Stimulated activated CD4-positive, alpha-beta T cell treated with anti-CD3 and anti-CD28 coated beads, Interleukin-4, amount 100 ng/mL, for 24 hours (primary cell): Measurements from ENCODE around the gene CA12.
"Not testable (repeated sequence)": the region's sequence is repeated elsewhere in the genome, so short reads cannot be mapped to it uniquely, and the experiment has no call there.

ENCODE experiments used
- DNase-seq: peaks from one replicate; pipeline ENCODE4 v3.0.0-alpha.2; 2020

The CA12 gene

GRCh38 chr15:63334821-63335220, 46.8 kb downstream of the CA12 start:
- no peak for DNase-seq

- no peak for DNase-seq
These were observed 49.1 kb downstream of the CA12 start for GRCh38 chr15:63332367-63333124.

- DNase-seq = no peak
These were observed 50.2 kb downstream of the CA12 start for GRCh38 chr15:63331456-63331855.

GRCh38 chr15:63330926-63331325, 50.7 kb downstream of the CA12 start:
- DNase-seq = no peak

GRCh38 chr15:63329567-63330350, 51.9 kb downstream of the CA12 start:
- DNase-seq = no peak

- no peak for DNase-seq
These were observed 53.8 kb downstream of the CA12 start for GRCh38 chr15:63327648-63328421.

- DNase-seq = no peak
These were observed 56.9 kb downstream of the CA12 start for GRCh38 chr15:63324770-63325169.

GRCh38 chr15:63323798-63324563, 57.7 kb downstream of the CA12 start:
- DNase-seq = no peak

- DNase-seq = no peak
These were observed 59.1 kb downstream of the CA12 start for GRCh38 chr15:63322541-63322940.

GRCh38 chr15:63321462-63321861, 60.2 kb downstream of the CA12 start:
- no peak for DNase-seq

- not testable (repeated sequence) for DNase-seq
These were observed 60.7 kb downstream of the CA12 start for GRCh38 chr15:63320981-63321380.

- DNase-seq = not testable (repeated sequence)
These were observed 61.2 kb downstream of the CA12 start for GRCh38 chr15:63320446-63320845.

GRCh38 chr15:63319065-63319464, 62.6 kb downstream of the CA12 start:
- no peak for DNase-seq

GRCh38 chr15:63318344-63318743, 63.3 kb downstream of the CA12 start:
- no peak for DNase-seq

- DNase-seq = no peak
These were observed 67.2 kb downstream of the CA12 start for GRCh38 chr15:63314409-63314808.

- no peak for DNase-seq
These were observed 67.8 kb downstream of the CA12 start for GRCh38 chr15:63313825-63314224.

GRCh38 chr15:63312286-63312685, 69.4 kb downstream of the CA12 start:
- DNase-seq = no peak

- no peak for DNase-seq
These were observed 71.0 kb downstream of the CA12 start for GRCh38 chr15:63310646-63311045.

- DNase-seq = no peak
These were observed 72.7 kb downstream of the CA12 start for GRCh38 chr15:63308947-63309346.

GRCh38 chr15:63308491-63308890, 73.2 kb downstream of the CA12 start:
- no peak for DNase-seq

- no peak for DNase-seq
These were observed 75.1 kb downstream of the CA12 start for GRCh38 chr15:63306492-63307073.

GRCh38 chr15:63305260-63305659, 76.4 kb downstream of the CA12 start:
- no peak for DNase-seq
